HG02610 (cell line): ENCODE measurements around the gene MTHFSD.

Experiments used
- ATAC-seq: cut with Tn5 transposase; IDR thresholded peaks from one replicate; pipeline ENCODE4 v1.9.1; 2021; ENCODE audit warnings: mild to moderate bottlenecking, moderate library complexity; ENCODE audit not compliant: unreplicated experiment

Gene MTHFSD

DNA sequence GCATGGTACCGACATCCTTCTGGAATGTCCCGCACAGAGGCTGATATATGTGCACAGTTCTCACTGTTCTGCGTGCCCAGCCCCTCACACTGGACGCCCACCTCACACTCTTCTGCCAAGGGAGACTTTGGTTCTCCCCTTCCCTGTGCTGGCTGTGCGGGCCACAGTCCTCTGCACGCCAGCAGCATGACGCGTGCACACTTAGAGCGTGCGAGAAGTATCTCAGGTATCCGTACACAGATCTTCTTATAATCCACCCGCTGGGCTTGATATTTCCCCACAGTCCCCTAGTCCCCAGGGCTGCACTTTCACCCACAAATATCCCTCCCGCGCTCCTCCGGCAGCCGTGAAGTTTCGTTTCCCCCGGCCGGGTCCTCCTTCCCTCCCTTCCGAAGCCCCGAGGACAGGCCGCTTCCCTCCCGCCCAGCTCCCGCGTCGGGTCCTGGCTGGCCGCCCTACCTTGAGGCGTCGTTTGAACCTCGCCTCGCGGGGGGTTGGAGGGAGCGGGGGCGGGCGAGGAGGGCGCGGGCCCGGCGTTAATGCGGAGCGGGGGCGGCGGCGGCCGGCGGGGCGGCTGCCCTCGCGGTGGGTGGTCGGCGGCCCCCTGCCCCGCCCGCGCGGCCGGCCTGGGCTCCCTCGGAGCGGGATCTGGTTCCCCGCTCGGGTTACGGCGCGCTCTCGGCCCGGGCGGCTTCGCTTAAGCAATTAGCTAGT, 49.7 kb downstream of the MTHFSD start:
- no peak for ATAC-seq

DNA sequence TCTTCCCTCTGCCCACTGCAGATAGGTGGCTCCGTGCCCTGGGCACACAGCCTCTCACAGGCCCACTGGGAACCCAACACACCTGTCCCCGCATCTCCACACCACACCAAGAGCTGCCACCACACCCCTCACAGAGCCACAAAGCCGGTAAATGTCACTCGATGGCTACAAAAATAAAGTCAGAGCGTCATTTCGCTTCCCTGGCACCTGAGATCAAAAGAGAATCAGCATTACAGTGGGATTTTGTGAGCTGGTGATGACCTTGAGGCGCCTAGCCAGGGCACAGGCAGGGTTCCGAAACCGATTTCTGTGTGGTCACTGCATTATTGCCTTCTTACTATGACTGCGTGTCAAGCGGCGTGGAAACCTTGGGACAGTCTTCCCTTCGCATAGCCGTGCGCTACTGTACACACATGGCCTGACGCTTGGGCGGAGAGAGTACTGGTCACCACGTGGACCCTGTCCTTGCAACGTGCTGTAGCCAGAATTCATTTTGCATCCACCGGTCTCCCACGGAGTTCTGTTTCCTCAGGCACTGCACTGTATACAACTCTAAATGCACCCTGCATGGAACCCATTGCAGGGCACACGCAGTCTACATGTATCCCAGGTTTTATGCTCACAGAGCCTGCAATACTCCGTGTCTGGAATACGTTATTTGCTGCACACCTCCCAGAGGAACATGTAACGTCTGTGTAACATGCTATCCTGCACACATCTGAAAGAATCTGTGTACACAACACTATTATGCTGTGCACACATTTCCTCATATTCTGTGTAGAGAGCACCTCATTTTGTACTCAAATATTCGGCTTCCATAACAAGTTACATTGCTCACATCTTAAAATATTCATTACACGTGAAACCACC, 50.5 kb downstream of the MTHFSD start:
- ATAC-seq: no peak

- no peak for ATAC-seq
Measured at GRCh38 chr16:86503830-86504229, 51.2 kb downstream of the MTHFSD start.

GRCh38 chr16:86502856-86503748, 51.9 kb downstream of the MTHFSD start:
- ATAC-seq: no peak

DNA sequence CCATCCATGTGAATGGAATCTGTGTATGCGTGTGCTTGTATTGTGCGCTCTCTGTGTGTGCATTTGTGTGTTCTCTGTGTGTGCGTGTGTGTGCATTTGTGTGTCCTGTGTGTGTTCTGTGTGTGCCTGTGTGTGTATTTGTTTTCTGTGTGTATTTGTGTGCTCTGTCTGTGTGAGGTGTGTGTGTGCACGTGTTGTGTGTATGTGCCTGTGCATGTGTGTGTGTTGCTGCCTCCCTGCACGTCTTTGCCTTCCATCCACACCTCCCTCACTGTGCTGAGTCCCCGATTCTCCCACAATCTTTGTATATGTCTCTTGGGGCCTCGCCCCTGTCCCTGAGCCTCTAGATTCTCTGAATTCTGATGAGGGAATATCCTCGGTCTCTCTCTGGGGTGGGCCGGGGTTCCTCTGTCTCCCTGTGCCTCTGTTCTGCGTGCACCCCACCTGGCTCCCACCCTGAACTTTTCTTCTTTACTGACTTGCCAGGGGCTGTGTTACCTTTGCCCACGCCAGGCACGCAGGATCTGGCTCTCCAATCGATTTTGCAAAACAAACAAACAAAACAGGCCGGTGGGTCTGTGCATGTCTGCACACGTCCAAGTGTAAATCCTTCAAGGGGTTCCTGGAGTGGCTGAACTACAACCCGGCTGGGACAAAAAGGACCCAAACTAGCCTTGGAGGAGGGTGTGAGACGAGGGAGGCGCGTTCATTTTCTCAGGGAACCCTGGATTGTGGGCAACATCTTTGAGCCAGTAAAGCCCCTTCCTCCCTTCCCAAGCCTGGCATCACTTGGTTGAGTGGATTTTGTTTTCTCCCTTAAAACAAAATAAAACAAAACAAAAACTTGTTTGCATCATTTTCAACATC, 52.8 kb downstream of the MTHFSD start:
- no peak for ATAC-seq

- ATAC-seq: no peak
Measured at GRCh38 chr16:86500708-86501510, 54.1 kb downstream of the MTHFSD start.

DNA sequence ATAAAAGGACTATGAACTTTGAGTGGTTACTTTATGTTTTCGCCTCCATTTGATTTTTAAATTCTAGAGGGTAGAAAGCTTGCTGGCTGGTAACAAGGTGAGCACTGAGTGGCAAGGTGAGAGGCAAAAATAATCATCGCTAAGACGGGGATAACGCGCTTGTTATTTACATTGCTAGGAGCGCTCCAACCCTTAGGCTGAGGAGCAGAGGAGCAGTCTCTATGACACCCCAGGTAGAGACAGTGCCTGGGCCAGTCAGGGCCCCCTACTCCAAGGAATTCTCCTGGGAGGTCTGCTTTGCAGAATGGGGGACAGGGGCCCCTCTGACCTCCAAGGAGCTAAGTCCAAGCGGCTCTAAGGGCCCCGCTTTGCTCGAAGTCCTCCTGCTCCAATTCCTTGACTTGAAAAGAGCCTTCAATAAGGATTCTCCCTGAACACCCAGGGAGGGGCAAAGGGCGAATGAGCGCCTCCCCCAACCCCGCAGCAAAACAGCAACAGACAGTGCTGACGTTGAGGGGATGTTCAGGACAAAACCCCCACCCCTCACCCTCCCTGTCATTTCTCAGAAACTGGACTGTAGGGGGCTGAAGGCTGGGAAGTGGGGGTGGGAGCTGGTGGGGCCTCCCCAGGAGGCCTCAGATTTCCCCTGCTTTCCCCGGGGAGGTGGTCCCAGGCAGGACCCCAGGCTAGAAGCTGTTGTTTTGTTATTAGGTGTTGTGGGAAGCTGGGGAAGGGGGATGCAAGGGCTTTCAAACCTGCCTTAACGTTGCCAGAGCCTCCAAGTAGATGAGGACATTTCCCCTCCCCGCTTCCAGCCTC, 54.9 kb downstream of the MTHFSD start:
- no peak for ATAC-seq

DNA sequence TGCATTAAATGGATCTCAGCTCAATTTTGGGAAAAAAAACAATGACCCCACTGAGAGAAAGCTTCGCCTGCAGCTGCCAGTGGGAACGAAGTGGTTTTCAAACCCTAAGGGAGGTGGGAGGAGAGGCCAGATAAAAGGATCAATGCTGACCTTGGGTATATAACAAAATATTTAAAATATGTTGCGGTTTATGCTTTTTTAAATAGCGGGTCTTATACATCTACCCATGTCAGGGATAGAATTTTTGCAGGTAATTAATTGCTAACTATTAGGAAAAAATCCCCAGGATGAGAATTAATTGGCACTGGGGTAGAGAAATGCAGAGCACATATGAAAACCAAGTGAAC, 55.6 kb downstream of the MTHFSD start:
- ATAC-seq: no peak

DNA sequence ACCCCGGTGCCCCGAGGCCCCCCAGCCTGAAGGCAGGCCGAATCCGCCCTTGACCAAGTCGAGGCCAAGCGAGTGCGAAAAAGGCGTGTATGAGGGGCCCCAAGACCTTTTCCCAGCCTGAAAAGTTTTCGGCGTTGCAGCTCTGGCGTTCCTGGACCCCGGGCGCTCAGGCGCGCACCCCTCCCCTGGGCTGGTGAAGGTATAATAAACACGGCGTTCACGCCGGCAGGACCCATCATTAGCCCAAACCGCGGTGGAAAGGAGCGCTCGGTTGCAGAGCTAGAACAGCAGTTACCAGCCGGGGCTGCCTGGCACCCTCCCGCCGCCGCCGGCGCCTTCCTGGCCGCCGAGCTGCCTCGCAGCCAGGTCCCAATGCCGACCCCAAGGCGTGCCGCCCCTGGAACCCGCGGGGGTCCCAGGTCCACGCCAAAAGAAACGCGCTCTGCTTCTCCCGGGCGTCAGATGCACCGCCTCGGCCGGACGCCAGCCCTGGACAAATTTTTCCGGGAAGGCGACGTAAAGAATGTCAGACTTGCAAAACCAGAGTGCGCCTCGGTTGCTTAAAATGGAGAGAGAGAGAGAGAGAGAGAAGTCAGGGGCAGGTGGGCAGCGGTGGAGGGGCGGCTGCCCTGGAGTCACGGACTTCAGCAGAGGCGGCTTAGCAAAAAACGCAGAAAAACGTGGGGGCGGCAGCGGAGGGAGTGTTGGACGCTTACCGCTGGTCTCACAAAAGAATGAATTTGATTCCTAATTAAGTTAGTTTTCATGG, 56.2 kb downstream of the MTHFSD start:
- no peak for ATAC-seq

- no peak for ATAC-seq
Measured at GRCh38 chr16:86498155-86498670, 56.8 kb downstream of the MTHFSD start.

- no peak for ATAC-seq
Measured at GRCh38 chr16:86497551-86498021, 57.4 kb downstream of the MTHFSD start.

DNA sequence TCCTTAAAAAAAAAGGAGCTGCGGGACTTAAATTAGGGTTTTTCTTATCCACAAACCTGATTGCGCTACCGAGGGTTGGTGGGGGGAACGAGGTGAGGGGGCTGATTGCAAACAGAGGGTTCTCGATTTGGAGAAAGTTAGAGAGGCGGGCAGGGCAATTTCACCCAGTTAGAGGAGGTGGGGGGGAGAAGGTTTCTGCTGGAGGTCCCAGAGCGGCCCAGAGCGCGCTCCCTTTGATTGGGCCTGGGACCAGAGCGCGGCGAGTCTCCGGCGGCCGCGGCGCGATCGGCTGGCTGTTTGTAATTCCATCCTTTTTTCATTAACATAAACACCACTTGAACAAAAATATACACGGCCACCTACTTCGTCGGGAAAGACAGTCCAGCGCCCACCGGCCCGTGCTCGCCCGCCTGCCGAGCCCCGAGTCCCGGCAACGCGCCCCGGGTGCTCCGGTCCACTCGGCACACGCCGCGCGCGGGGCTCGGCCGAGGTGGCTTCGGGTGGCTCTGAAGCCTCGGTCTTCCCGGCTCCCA, 58.0 kb downstream of the MTHFSD start:
- ATAC-seq: no peak

- no peak for ATAC-seq
Measured at GRCh38 chr16:86496262-86496928, 58.6 kb downstream of the MTHFSD start.

DNA sequence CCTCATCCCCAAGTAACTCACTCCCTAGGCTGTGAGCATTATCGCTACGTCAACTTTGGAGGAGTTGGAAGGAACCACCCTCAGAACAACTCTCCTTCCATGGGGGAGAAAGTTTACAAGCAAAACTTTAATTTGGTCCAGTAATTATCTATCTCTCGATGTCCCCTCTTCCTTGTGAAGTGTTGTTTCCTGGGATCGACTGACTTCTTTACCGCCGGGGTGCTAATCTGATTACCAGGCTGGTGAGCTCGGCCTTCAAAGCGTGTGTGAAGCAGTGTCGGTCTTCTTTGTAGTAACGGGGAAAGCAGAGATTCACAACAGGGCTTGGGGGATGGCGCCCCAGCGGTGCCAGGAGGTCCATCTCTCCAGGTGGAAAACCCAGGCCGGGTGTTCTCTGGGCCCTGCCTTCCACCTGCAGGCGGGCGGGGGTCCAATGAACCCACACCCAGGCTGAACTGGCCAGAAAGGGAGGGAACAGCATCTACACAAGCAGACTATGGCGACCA, 59.2 kb downstream of the MTHFSD start:
- no peak for ATAC-seq

GRCh38 chr16:86495357-86495701, 59.7 kb downstream of the MTHFSD start:
- ATAC-seq: no peak

DNA sequence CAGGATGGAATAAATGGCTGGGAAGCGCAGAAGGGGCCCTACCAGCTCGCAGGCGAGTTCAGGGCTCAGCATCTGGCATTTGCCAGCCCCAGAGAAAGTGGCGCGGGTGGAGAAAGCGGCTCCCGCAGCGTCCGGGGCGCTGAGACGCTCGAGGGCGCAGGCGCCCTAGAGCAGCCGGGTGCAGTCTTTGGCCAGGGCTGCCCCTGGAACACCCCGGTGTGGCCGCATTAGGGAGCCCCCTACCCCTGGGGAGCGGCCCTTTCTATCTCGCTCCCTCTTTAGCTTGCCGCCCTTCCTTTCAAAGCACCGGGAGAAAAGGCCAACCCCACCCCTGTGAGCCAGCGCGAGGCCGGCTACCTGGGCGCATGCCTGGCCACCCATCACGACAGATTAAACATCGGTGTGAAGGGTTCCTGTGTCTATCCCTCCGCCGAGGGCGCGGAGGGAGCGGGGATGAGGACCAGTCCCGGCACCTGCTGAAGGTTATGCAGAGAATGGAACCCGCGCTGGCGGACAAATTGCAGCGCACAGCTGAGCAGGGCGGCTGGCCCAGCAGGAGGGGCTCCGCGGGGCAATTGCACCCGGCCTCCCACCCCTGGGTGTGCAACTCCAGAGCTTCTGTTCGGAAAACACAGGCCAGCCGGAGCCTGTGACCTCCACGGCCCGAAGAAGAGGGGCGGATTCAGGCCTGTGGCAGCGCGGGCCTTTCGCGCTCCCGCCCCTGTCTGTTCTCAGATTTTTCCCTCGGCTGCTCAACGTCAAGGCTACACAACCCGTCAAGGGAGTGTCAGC, 60.3 kb downstream of the MTHFSD start:
- no peak for ATAC-seq
